ENCODE data around the gene NALCN. TPM values are rescaled to one million over a fixed set of nuclear protein-coding genes. Genes with fewer than 3 reads are reported as not detected.

The NALCN gene
- total RNA-seq, 1 donor from 2014 or later: 0.35 TPM

- Mint-ChIP-seq H3K4me1 (no peaks in the 10 kb centered on the region), H3K9me3 (no peaks in the 10 kb centered on the region), H3K27ac (ENCODE audit: unreplicated experiment) (peak overlapping the region; percentile 86), H3K4me3 (no peak overlapping the region), H3K27me3 (ENCODE audit: low read depth) (no peaks in the 10 kb centered on the region), H3K36me3 (ENCODE audit: low read depth) (no peaks in the 10 kb centered on the region)
- no peak for TF ChIP-seq CTCF (conservative IDR thresholded peaks at IDR 0.05)
- DNase-seq (ENCODE audit: low read depth, low spot score): no peak
Observed at GRCh38 chr13:101300531-101300930, 115.8 kb downstream of the NALCN start.

- H3K27me3 Mint-ChIP-seq (ENCODE audit: low read depth): no peaks in the 10 kb centered on the region
- H3K36me3 Mint-ChIP-seq (ENCODE audit: low read depth): no peaks in the 10 kb centered on the region
- H3K4me3 Mint-ChIP-seq: no peak overlapping the region
- DNase-seq (ENCODE audit: low read depth, low spot score): no peak
- TF ChIP-seq CTCF (conservative IDR thresholded peaks at IDR 0.05): no peak
- H3K4me1 Mint-ChIP-seq: no peaks in the 10 kb centered on the region
- peaks cover 2% of the 10 kb centered on the region for H3K9me3 Mint-ChIP-seq
- no peak overlapping the region for H3K27ac Mint-ChIP-seq (ENCODE audit: unreplicated experiment)
Observed at GRCh38 chr13:101298517-101298916, 117.8 kb downstream of the NALCN start.

GRCh38 chr13:101297794-101298193, 118.5 kb downstream of the NALCN start:
- no peaks in the 10 kb centered on the region for H3K36me3 Mint-ChIP-seq (ENCODE audit: low read depth)
- peaks cover 2% of the 10 kb centered on the region for H3K9me3 Mint-ChIP-seq
- no peaks in the 10 kb centered on the region for H3K27me3 Mint-ChIP-seq (ENCODE audit: low read depth)
- no peak for TF ChIP-seq CTCF (conservative IDR thresholded peaks at IDR 0.05)
- no peak for DNase-seq (ENCODE audit: low read depth, low spot score)
- no peak overlapping the region for H3K27ac Mint-ChIP-seq (ENCODE audit: unreplicated experiment)
- H3K4me1 Mint-ChIP-seq: no peaks in the 10 kb centered on the region
- H3K4me3 Mint-ChIP-seq: no peak overlapping the region

GRCh38 chr13:101292711-101293110, 123.6 kb downstream of the NALCN start:
- Mint-ChIP-seq H3K27ac (ENCODE audit: unreplicated experiment) (no peak overlapping the region), H3K36me3 (ENCODE audit: low read depth) (no peaks in the 10 kb centered on the region), H3K4me3 (no peak overlapping the region), H3K9me3 (peaks cover 2% of the 10 kb centered on the region), H3K27me3 (ENCODE audit: low read depth) (no peaks in the 10 kb centered on the region), H3K4me1 (peaks cover 9% of the 10 kb centered on the region)
- no peak for TF ChIP-seq CTCF (conservative IDR thresholded peaks at IDR 0.05)
- no peak for DNase-seq (ENCODE audit: low read depth, low spot score)

- no peak overlapping the region for H3K4me3 Mint-ChIP-seq
- no peaks in the 10 kb centered on the region for H3K36me3 Mint-ChIP-seq (ENCODE audit: low read depth)
- H3K27me3 Mint-ChIP-seq (ENCODE audit: low read depth): no peaks in the 10 kb centered on the region
- H3K9me3 Mint-ChIP-seq: peaks cover 2% of the 10 kb centered on the region
- DNase-seq (ENCODE audit: low read depth, low spot score): no peak
- peaks cover 9% of the 10 kb centered on the region for H3K4me1 Mint-ChIP-seq
- H3K27ac Mint-ChIP-seq (ENCODE audit: unreplicated experiment): no peak overlapping the region
- no peak for TF ChIP-seq CTCF (conservative IDR thresholded peaks at IDR 0.05)
Observed at GRCh38 chr13:101291646-101292515, 124.4 kb downstream of the NALCN start.

Data from neural crest cell (in vitro differentiated cells).